ENCODE results near the gene AURKAIP1.

The AURKAIP1 gene

GRCh38 chr1:1358433-1359271 lies 16.4 kb downstream of the AURKAIP1 start, which contains the start of gene MXRA8:
TSS of gene MXRA8 (minus strand) at chr1:1358555. CDS start at chr1:1358504, 51 bp downstream.
- Histone ChIP-seq H3K4me1 (ENCODE audit: low read length) (peaks cover 20% of the 10 kb centered on the region; the same call in 1 of the 2 replicates), H3K27me3 (ENCODE audit: low read depth, low read length) (peaks cover 17% of the 10 kb centered on the region), H3K79me2 (ENCODE audit: low read length) (no peaks in the 10 kb centered on the region), H3K4me3 (ENCODE audit: low read length) (peak within 1 kb of the TSS; percentile 34; the same call in 1 of the 2 replicates), H3K9me3 (ENCODE audit: insufficient read depth, low read length) (no peaks in the 10 kb centered on the region), H3K9ac (ENCODE audit: low read length) (no peak within 1 kb of the TSS), H4K20me1 (ENCODE audit: insufficient read depth, low read length) (no peaks in the 10 kb centered on the region), H3K27ac (ENCODE audit: low read length) (no peak within 1 kb of the TSS), H3K36me3 (replicated peaks; ENCODE audit: low read depth, low read length) (no peaks in the 10 kb centered on the region), H2AFZ (ENCODE audit: low read depth, low read length) (no peak within 1 kb of the TSS), H3K4me2 (ENCODE audit: low read length) (peak within 1 kb of the TSS; percentile 28)
- no peak for TF ChIP-seq CTCF (IDR thresholded peaks at IDR 0.05; ENCODE audit: low read depth, low read length)
- no peak for TF ChIP-seq EZH2phosphoT487 (IDR thresholded peaks at IDR 0.05; ENCODE audit: low read depth)

GRCh38 chr1:1357871-1358432 lies 17.1 kb downstream of the AURKAIP1 start:
- Histone ChIP-seq H3K4me1 (ENCODE audit: low read length) (peaks cover 26% of the 10 kb centered on the region), H4K20me1 (ENCODE audit: insufficient read depth, low read length) (no peaks in the 10 kb centered on the region), H3K9ac (ENCODE audit: low read length) (no peak overlapping the region), H3K4me2 (ENCODE audit: low read length) (peak overlapping the region; percentile 28), H3K4me3 (ENCODE audit: low read length) (peak overlapping the region; percentile 34; the same call in 1 of the 2 replicates), H2AFZ (ENCODE audit: low read depth, low read length) (no peak overlapping the region), H3K36me3 (replicated peaks; ENCODE audit: low read depth, low read length) (no peaks in the 10 kb centered on the region), H3K27me3 (ENCODE audit: low read depth, low read length) (peaks cover 17% of the 10 kb centered on the region), H3K9me3 (ENCODE audit: insufficient read depth, low read length) (no peaks in the 10 kb centered on the region), H3K79me2 (ENCODE audit: low read length) (no peaks in the 10 kb centered on the region), H3K27ac (ENCODE audit: low read length) (no peak overlapping the region)
- TF ChIP-seq CTCF (IDR thresholded peaks at IDR 0.05; ENCODE audit: low read depth, low read length) (no peak), EZH2phosphoT487 (IDR thresholded peaks at IDR 0.05; ENCODE audit: low read depth) (no peak)

GRCh38 chr1:1356796-1357401 lies 18.1 kb downstream of the AURKAIP1 start:
- no peak for TF ChIP-seq CTCF (IDR thresholded peaks at IDR 0.05; ENCODE audit: low read depth, low read length)
- TF ChIP-seq EZH2phosphoT487 (IDR thresholded peaks at IDR 0.05; ENCODE audit: low read depth) = no peak
- H3K4me2 ChIP-seq (ENCODE audit: low read length) = no peak overlapping the region
- peaks cover 17% of the 10 kb centered on the region for H3K27me3 ChIP-seq (ENCODE audit: low read depth, low read length)
- no peaks in the 10 kb centered on the region for H3K36me3 ChIP-seq (replicated peaks; ENCODE audit: low read depth, low read length)
- no peak overlapping the region for H3K9ac ChIP-seq (ENCODE audit: low read length)
- peaks cover 26% of the 10 kb centered on the region for H3K4me1 ChIP-seq (ENCODE audit: low read length)
- no peaks in the 10 kb centered on the region for H3K9me3 ChIP-seq (ENCODE audit: insufficient read depth, low read length)
- no peak overlapping the region for H3K27ac ChIP-seq (ENCODE audit: low read length)
- H4K20me1 ChIP-seq (ENCODE audit: insufficient read depth, low read length) = no peaks in the 10 kb centered on the region
- H3K4me3 ChIP-seq (ENCODE audit: low read length) = no peak overlapping the region
- no peaks in the 10 kb centered on the region for H3K79me2 ChIP-seq (ENCODE audit: low read length)
- no peak overlapping the region for H2AFZ ChIP-seq (ENCODE audit: low read depth, low read length)

Data from OCI-LY3 (cell line).